ENCODE data around the gene DPF1. TPM values are rescaled to one million over a fixed set of nuclear protein-coding genes. Genes with fewer than 3 reads are reported as not detected.

The DPF1 gene
- total RNA-seq, 2 experiments from 2014 or later, result 7.6 to 11.3 TPM

- no TSS peak for BruUV-seq (replicated peaks)
- no peak for DNase-seq (ENCODE audit: low spot score)
- Histone ChIP-seq H3K36me3 (ENCODE audit: insufficient read depth, low read length) (no peaks in the 10 kb centered on the region), H4K20me1 (ENCODE audit: insufficient read depth, low read length) (no peaks in the 10 kb centered on the region), H3K79me2 (ENCODE audit: insufficient read depth, low read depth, low read length) (no peaks in the 10 kb centered on the region), H3K4me1 (ENCODE audit: insufficient read depth, low read length, poor library complexity, severe bottlenecking) (peaks cover 15% of the 10 kb centered on the region), H3K27ac (ENCODE audit: low read depth, low read length, poor library complexity, severe bottlenecking) (no peak overlapping the region), H3K9me3 (ENCODE audit: low read length) (no peaks in the 10 kb centered on the region), H3K9me2 (ENCODE audit: insufficient read depth, low read length) (no peaks in the 10 kb centered on the region), H3K4me3 (ENCODE audit: low read depth, low read length, poor library complexity, severe bottlenecking) (no peak overlapping the region), H3K4me2 (ENCODE audit: low read length) (no peak overlapping the region), H2AFZ (ENCODE audit: low read length) (no peak overlapping the region)
- intact Hi-C loops (cut with micrococcal nuclease; ENCODE audit: unreplicated experiment), result no loop called here
- CTCF ChIA-PET (ENCODE audit: unreplicated experiment), result no interaction called here
- POLR2A ChIA-PET, result interaction anchor here (1.6 to 1.9 kb wide), 2 partner anchors 15 to 360 kb away, joined by 3 to 6 read pairs; partner anchors contain the start of gene SIPA1L3
- TF ChIP-seq EZH2phosphoT487 (IDR thresholded peaks at IDR 0.05; ENCODE audit: borderline replicate concordance, low read depth, low read length) (no peak), CTCF (conservative IDR thresholded peaks at IDR 0.05; ENCODE audit: low read length) (no peak)
Observed at GRCh38 chr19:38266981-38267597, 43.1 kb upstream of the DPF1 start.

- no peak for TF ChIP-seq CTCF (conservative IDR thresholded peaks at IDR 0.05; ENCODE audit: low read length)
- TF ChIP-seq EZH2phosphoT487 (IDR thresholded peaks at IDR 0.05; ENCODE audit: borderline replicate concordance, low read depth, low read length), result no peak
- H3K9me2 ChIP-seq (ENCODE audit: insufficient read depth, low read length), result no peaks in the 10 kb centered on the region
- no peaks in the 10 kb centered on the region for H4K20me1 ChIP-seq (ENCODE audit: insufficient read depth, low read length)
- H3K79me2 ChIP-seq (ENCODE audit: insufficient read depth, low read depth, low read length), result no peaks in the 10 kb centered on the region
- peak overlapping the region; percentile 36 for H3K27ac ChIP-seq (ENCODE audit: low read depth, low read length, poor library complexity, severe bottlenecking)
- H3K4me2 ChIP-seq (ENCODE audit: low read length), result peak overlapping the region; percentile 75
- no TSS peak for BruUV-seq (replicated peaks)
- DNase-seq (ENCODE audit: low spot score), result no peak
- H3K4me3 ChIP-seq (ENCODE audit: low read depth, low read length, poor library complexity, severe bottlenecking), result peak overlapping the region; percentile 67
- H3K4me1 ChIP-seq (ENCODE audit: insufficient read depth, low read length, poor library complexity, severe bottlenecking), result peaks cover 15% of the 10 kb centered on the region
- CTCF ChIA-PET (ENCODE audit: unreplicated experiment), result interaction anchor here (1.0 kb wide), 1 partner anchor 22 kb away, joined by 5 read pairs; no protein-coding TSS in a partner anchor
- POLR2A ChIA-PET, result interaction anchor here (0.5 to 1.9 kb wide), 6 partner anchors 14 to 359 kb away, joined by 3 to 6 read pairs (median 4); partner anchors contain the start of genes PSMD8 and SIPA1L3
- intact Hi-C loops (cut with micrococcal nuclease; ENCODE audit: unreplicated experiment), result loop anchor here (2.0 kb wide), 1 partner anchor 51 kb away; no protein-coding TSS in a partner anchor
- peak overlapping the region; percentile 82; the same call in 1 of the 2 replicates for H2AFZ ChIP-seq (ENCODE audit: low read length)
- no peaks in the 10 kb centered on the region for H3K36me3 ChIP-seq (ENCODE audit: insufficient read depth, low read length)
- H3K9me3 ChIP-seq (ENCODE audit: low read length), result no peaks in the 10 kb centered on the region
Observed at GRCh38 chr19:38265921-38266429, 42.0 kb upstream of the DPF1 start.
